Psoas muscle (tissue), 8 donors: Measurements from ENCODE around the gene DNAL4. TPM values are rescaled to one million over a fixed set of nuclear protein-coding genes. Genes with fewer than 3 reads are reported as not detected.

Experiments used
- ATAC-seq, 4 donors: fragments of 200-7000 bp; cut with Tn5 transposase; one replicate each; pipeline ENCODE4 v1.9.1; 2020; ENCODE audit warnings: moderate library complexity in 3 of 4, mild to moderate bottlenecking in 2 of 4
- DNase-seq, 2 donors: peaks; one replicate each; pipeline ENCODE4 v3.0.0-alpha.2; 2020
- H3K27ac ChIP-seq: fragments of 200-600 bp; one replicate; pipeline ENCODE4 v1.8.0; 2022
- H3K27me3 ChIP-seq, 3 donors: fragments of 200-600 bp in 1 of 3; one replicate each; pipeline versions ENCODE4 v1.6.1 to v1.8.0; 2013 to 2022; ENCODE audit warnings: low read length in 2 of 3, mild to moderate bottlenecking in 2 of 3, moderate library complexity in 1 of 3; ENCODE audit not compliant: insufficient read depth in 3 of 3
- H3K36me3 ChIP-seq, 2 donors: fragments of 200-600 bp in 1 of 2; one replicate each; pipeline versions ENCODE4 v1.6.1 to v1.8.0; 2013 to 2022; ENCODE audit warnings: low read depth in 1 of 2, mild to moderate bottlenecking in 1 of 2, moderate library complexity in 1 of 2; ENCODE audit not compliant: insufficient read depth in 1 of 2
- H3K4me1 ChIP-seq: fragments of 200-600 bp; one replicate; pipeline ENCODE4 v1.8.0; 2022
- H3K4me3 ChIP-seq: fragments of 200-600 bp; one replicate; pipeline ENCODE4 v1.8.0; 2022; ENCODE audit warnings: mild to moderate bottlenecking
- H3K9me3 ChIP-seq: fragments of 200-600 bp; one replicate; pipeline ENCODE4 v1.8.0; 2022
- WGBS, 3 donors: extraction: QIAGEN DNeasy Blood & Tissue Kit; methylation state at CpG; one replicate each; pipeline versions ENCODE4 v1.1.6 to v1.1.7; 2013; 5-methylcytosine and 5-hydroxymethylcytosine counted together
- intact Hi-C, 2 donors: fragments of 100-400 bp; cut with DNase I; formaldehyde crosslinking; loops; one replicate each; pipeline versions ENCODE4 v1.11.0 to v1.14.2; 2022
- polyA plus RNA-seq, 3 donors: library from polyadenylated mRNA; stranded (reverse); fragments of 200-250 nt; gene quantifications; one replicate each; pipeline ENCODE4 v1.2.3, GENCODE V29; 2013
- total RNA-seq, 4 donors: library from RNA; stranded (reverse); fragmentation: NEBNext Ultra II Directional in 2 of 4; extraction: Animal tissue kit (Norgen Biotek cat#: 25700) in 2 of 4; gene quantifications; one replicate each; pipeline versions ENCODE4 v1.2.1 to v1.2.4, GENCODE V29; 2021 to 2023
- TF ChIP-seq, protein P1 (sequence below): fragments of 200-600 bp; IDR thresholded peaks from one replicate; pipeline ENCODE4 v1.8.0; 2022; ENCODE audit warnings: antibody characterized with exemption
- donor health status: healthy with polysubstance abuse.
- donor health status: DM: no; HTN: no; CAD: no; lungs with moderate emphysema.
- donor health status: Bipolar disorder and iron deficiency.
- donor health status: healthy.
- donor health status: DM: yes; HTN: yes; CAD: no.
- donor health status: DM: no; HTN: no; CAD: no.
- donor health status: DM: no; HTN: no; CAD: no.
- donor health status: DM: yes; HTN: yes; CAD: no.

Gene DNAL4
- total and polyA plus RNA-seq, 7 donors, result 3.5 to 13.9 (median 5.8) TPM

DNA sequence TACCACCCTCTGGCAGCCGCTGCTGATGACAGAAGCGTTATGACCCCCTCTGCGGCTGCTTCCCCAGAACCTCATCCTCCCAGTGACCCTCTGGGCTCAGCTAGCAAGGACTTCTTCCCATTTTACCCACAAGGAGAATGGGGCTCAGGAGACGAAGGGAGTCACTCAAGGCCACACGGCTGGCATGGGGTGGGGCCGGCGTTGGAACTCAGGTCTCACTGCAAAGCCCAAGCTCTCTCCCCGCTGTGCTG is 21.4 kb downstream of the DNAL4 start:
- ATAC-seq, result no peak
- DNase-seq, result no peak
- H3K9me3 ChIP-seq, result no peaks in the 10 kb centered on the region
- no peak overlapping the region for H3K27ac ChIP-seq
- 80 to 81% (median 81%) methylated on average over 8 of the region's 8 CpGs for WGBS, 3 donors
- H3K4me1 ChIP-seq, result no peaks in the 10 kb centered on the region
- no peaks in the 10 kb centered on the region for H3K36me3 ChIP-seq
- no peak overlapping the region for H3K4me3 ChIP-seq
- H3K27me3 ChIP-seq, result no peaks in the 10 kb centered on the region
- TF ChIP-seq, protein P1, sequence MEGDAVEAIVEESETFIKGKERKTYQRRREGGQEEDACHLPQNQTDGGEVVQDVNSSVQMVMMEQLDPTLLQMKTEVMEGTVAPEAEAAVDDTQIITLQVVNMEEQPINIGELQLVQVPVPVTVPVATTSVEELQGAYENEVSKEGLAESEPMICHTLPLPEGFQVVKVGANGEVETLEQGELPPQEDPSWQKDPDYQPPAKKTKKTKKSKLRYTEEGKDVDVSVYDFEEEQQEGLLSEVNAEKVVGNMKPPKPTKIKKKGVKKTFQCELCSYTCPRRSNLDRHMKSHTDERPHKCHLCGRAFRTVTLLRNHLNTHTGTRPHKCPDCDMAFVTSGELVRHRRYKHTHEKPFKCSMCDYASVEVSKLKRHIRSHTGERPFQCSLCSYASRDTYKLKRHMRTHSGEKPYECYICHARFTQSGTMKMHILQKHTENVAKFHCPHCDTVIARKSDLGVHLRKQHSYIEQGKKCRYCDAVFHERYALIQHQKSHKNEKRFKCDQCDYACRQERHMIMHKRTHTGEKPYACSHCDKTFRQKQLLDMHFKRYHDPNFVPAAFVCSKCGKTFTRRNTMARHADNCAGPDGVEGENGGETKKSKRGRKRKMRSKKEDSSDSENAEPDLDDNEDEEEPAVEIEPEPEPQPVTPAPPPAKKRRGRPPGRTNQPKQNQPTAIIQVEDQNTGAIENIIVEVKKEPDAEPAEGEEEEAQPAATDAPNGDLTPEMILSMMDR, result no peak
- intact Hi-C loops, result loop anchor here in 1 of 2 donors (5.0 kb wide), 1 partner anchor 70 kb away; the partner anchor contains the start of gene NPTXR

DNA sequence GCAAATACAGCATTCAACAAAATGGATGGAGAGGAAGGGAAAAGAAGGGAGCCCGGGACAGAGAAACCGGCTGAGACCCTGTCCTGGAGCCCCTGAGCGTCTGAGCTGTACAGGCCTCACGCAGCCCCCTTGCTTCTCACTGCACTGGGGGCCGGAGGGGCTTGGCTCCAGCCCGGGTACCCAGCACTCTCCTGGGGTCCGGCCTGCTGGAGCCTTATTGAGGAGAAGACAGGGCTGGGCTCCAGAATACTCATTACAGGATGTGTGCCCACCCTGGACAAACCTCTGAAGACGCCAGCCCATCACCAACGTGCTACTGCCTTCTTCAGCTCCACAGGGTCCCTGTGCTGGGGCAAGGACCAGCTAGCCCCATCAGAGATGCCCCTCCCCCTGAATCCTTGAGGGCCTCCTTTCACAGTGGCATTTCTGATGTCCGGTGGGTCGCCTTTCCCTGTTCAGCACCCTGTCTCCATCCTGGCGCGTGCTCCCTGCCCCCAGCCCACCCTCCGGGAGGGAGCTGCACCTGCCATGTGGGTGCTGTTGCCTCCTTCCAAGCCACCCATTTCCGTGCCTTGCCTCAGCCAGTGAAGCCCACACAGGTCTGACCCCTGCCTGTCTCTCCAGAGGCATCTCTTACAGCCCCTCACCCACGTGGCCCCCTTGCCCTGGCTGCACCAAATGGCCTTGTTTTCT is 23.5 kb downstream of the DNAL4 start:
- H3K4me3 ChIP-seq, result no peak overlapping the region
- intact Hi-C loops, result loop anchor here in 1 of 2 donors (5.0 kb wide), 1 partner anchor 72 kb away; the partner anchor contains the start of gene NPTXR
- H3K9me3 ChIP-seq, result no peaks in the 10 kb centered on the region
- peaks cover 8% of the 10 kb centered on the region for H3K4me1 ChIP-seq
- DNase-seq, result no peak
- H3K27ac ChIP-seq, result no peak overlapping the region
- no peak for ATAC-seq
- H3K27me3 ChIP-seq, result no peaks in the 10 kb centered on the region
- no peaks in the 10 kb centered on the region for H3K36me3 ChIP-seq
- TF ChIP-seq, protein P1, result no peak
- 86 to 93% (median 87%) methylated on average over 16 of the region's 16 CpGs for WGBS, 3 donors

DNA sequence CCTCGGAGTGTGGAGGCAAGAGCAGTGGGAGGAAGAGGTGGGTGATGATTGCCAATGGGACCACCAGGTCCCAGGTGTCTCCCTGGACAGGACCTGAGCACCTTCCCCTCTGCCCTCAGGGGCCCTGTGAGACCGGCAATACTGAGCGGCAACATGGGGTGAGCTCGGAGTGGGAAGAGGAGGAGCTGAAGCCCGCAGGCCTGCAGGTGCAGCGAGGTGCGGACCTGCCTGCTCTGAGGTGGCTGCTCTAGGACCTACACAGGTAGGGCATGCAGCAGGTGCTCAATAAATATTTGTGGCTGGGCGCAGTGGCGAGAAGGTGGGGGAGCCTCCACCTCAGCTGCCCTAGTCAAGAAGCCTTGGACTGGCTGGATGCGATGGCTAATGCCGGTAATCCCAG is 25.9 kb downstream of the DNAL4 start:
- DNase-seq, result no peak
- TF ChIP-seq, protein P1, result no peak
- Histone ChIP-seq H3K9me3 (no peaks in the 10 kb centered on the region), H3K4me1 (peaks cover 17% of the 10 kb centered on the region), H3K27me3 (no peaks in the 10 kb centered on the region), H3K36me3 (no peaks in the 10 kb centered on the region), H3K4me3 (no peak overlapping the region), H3K27ac (no peak overlapping the region)
- 95 to 97% (median 95%) methylated on average over 9 to 11 of the region's 11 CpGs for WGBS, 3 donors
- no peak for ATAC-seq
- intact Hi-C loops, result loop anchor here (5.0 to 10.0 kb wide), 3 partner anchors 77 to 364 kb away; partner anchors contain the start of gene NPTXR (in 1 of the 2)

DNA sequence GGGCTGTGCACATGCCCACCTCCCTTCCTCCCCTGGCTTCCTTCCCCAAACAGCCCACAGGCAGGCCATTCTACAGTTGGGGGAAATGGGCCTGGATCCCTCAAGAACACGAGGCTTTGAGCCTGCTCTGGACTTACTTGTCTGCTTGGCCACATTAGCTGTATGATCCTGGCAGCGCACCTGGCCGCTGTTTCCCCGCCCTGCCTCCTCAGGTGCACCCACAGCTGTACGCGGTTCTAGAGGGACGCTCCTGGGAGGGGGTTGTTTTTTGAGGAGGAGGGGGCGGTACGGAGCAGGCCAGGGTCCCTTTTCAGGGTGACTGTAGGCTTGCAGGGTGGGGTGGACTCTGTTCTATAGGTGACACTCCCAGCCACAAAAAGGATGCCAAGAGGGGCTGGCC is 26.6 kb downstream of the DNAL4 start:
- ATAC-seq (no peak), DNase-seq (no peak)
- Histone ChIP-seq H3K4me1 (peaks cover 17% of the 10 kb centered on the region), H3K27ac (no peak overlapping the region), H3K9me3 (no peaks in the 10 kb centered on the region), H3K4me3 (no peak overlapping the region), H3K36me3 (no peaks in the 10 kb centered on the region), H3K27me3 (no peaks in the 10 kb centered on the region)
- TF ChIP-seq, protein P1, result no peak
- intact Hi-C loops, result loop anchor here (5.0 to 10.0 kb wide), 3 partner anchors 77 to 365 kb away; partner anchors contain the start of gene NPTXR (in 1 of the 2)
- 85 to 89% (median 88%) methylated on average over 9 of the region's 9 CpGs for WGBS, 3 donors
